Measurements from ENCODE around the gene GNAL.
"Not testable (repeated sequence)": the region's sequence is repeated elsewhere in the genome, so short reads cannot be mapped to it uniquely, and the experiment has no call there.

Gene GNAL

DNA sequence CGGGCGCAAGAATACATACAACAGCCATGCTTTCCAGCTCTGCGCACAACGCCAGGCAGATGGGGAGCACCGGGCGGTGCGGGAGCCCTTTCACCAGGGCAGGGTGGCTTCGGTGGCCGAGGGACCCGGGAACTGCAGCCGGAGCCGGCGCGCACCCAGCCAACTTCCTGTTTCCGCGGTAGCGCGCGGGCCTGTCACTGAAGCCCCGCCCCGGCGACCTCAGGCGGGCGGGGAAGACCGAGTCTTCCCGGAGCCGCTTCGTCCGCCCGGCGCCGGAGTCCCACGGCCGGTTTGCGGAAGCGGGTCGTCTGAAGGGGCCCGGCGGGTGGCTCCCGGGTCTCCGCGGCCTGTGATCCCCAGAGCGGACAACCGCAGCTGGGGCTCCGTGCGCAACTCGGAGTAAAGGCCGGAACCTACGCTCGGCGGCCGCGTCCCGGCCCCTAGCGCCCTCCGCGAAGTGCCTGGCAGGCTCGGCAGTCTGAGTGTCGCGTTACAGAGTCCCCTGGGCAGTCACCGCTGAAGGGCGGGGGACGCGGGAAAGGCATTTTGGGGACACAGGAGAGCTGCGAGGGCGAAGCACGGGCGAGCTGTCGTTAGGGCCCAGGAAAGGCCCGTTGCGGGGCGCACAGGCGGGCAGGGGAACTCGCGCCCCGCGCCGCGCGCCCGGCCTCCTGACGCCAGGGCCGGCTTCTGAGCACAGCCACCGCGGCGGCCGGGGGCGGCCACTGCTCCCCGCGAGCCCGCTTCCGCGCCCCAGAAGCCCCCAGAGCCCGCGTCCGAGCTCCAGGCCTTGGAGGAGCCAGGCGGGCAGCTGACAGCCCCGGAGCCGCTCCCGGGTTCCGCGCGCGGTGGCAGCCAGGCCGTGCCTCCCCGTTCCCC is 219.4 kb downstream of the GNAL start, which contains the start of gene MPPE1:
TSS of gene MPPE1 (minus strand) at position 136 of the 879 bp plus-strand sequence. CDS start 11,053 bp downstream, outside the sequence.
- peak; percentile 75 for DNase-seq (ENCODE audit: low read depth)

DNA sequence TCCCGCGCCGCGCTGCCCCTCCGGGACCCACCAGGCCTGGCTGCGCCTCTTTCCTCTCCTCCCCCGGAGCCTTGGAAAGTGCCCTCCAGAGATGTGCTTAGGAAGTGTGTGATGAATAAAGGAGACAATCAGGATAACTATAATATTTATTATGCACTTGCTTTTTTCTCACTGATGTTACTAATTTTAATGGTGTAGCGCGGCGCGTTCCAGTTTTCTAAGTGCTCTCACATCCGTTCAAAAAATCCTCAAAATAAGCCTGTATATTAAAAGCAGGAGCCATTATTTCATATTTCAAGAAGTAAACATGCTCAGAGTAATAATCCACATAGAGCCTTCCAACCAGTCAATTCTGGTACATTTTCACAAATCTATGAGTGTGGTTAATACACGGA is 220.0 kb downstream of the GNAL start:
- DNase-seq (ENCODE audit: low read depth): no peak

DNA sequence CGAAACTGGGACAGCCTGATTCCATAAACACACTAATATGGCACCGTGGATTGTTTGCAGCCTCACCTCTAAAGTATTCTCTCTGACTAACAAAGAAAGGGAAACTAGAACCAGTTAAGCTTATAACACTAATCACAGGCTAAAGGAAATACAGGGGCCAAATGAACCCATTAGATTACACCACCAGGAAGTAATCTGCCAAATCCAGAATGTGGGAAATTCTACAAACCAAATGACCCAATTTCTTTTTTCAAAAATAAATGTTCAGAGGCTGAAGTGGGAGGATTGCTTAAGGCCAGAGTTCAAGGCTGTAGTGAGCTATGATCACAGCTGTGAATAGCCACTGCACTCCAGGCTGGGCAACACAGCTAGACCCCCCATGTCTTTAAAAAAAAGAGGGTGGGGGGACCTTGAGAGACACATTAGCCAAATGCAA is 220.5 kb downstream of the GNAL start:
- no peak for DNase-seq (ENCODE audit: low read depth)

DNA sequence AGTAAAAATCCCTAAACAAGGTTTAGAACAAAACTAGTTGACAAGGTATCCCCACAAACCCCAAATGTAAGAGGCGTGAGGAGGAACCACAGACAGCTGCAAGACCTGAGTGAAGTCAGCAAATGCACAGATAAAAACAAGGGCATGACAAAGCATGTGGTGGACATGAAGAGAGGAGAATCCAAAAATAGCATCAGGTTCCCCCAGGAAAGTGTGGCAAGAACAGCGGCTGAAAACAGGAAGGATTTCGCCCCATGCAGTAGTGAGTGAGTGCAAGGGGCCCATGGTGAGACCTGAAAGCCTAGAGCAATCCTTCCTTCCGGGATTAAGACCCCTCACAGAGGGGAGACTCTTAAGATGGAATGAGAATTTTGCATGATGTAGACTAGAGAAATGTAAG is 227.8 kb downstream of the GNAL start:
- not testable (repeated sequence) for DNase-seq (ENCODE audit: low read depth)

DNA sequence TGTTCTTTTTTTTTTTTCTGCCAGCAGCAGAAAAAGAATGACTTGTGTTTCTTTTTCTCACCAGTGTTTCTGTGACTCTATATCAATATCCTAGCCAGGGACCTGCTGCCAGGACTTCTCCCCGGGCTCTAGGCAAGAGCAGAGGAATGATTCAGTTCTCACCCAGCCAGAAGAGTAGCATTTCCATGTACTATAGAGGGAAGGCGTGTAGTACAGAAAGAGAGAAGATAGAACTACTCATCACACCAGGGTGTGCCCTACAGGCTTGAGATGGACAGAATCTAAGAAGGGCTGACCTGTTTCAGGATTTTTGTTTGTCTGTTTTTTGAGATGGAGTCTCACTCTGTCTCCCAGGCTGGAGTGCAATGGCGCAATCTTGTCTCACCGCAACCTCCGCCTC is 230.5 kb downstream of the GNAL start:
- not testable (repeated sequence) for DNase-seq (ENCODE audit: low read depth)

DNA sequence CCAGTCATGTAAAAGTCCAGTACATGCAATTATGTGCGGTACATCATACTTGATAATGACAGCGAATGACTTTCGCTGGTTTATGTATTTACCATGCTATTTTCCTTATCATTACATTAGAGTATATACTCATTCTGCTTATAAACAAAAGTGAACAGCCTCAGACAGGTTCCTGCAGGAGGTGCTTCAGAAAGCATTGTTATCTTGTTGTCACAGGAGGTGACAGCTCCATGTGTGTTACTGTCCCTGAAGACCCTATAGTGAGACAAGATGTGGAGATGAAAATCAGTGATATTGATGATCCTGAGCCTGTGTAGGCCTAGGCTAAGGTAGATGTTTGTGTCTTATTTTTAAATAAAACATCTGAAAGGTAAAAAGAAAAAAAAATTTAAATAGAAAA is 234.4 kb downstream of the GNAL start:
- DNase-seq (ENCODE audit: low read depth): no peak

DNA sequence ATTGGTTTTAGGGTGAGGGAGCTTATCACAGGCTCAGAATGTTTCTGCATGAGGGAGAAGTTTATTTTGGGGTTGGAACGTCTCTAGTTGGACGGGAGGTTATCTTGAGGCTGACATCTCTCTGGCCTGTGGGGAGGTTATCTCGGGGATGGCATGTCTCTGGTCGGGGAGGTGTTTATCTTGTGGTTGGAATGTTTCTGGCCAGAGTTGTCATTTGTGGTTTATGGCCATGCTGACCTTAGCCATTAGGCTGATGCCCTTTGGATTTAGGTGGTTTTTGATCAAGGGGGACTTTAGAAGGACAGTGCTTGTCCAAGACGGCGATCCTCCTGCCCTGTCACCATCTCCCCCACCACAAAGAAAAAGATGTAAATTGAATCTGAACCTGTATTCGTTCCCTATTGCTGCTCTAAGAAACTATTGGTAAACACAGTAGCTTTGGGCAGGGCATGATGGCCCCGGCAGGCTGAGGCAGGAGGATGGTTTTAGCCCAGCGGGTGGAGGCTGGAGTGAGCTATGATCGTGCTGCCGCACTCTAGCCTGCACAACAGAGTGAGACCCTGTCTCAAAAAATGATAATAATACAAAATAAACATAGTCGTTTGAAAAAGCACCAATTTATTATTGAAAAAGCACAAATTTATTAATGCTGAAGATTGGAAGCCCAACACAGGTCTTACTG is 236.9 kb downstream of the GNAL start:
- DNase-seq (ENCODE audit: low read depth): no peak

DNA sequence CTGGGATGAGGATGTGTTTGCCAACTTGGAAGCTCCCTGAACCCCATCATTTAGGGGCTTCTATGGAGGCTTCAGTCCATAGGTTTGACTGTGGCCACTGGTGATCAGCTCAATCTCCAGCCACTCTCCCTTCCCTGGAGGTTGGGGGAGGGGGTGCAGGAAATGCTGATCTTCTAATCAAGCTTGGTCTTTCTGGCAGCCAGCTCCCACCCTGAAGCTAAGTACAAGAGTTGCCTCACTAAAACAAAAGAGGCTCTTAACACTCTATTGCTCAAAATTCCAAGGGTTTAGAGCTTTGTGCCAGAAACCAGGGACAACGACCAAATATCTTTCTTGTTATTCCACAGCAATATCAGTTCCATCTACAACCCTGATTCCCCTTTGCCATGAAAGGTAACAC is 238.4 kb downstream of the GNAL start:
- no peak for DNase-seq (ENCODE audit: low read depth)

DNA sequence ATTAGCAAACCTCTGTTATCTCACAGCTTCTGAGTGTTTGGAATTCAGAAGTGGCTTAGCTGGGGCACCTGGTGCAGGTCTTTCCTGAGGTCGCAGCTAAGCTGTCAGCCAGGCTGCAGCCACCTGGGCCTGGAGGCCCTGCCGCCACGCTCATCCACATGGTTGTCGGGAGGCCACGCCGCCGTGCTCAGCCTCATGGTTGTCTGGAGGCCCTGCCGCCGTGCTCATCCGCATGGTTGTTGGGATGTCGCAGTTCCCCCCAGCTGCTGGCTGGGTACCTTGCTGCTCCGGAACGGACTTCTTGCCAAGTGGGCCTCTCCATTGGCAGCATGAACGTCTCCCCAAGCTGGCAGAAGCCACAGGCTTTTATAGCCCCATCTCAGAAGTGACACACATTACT is 243.3 kb downstream of the GNAL start:
- DNase-seq (ENCODE audit: low read depth): no peak
